Kidney (tissue), 14 donors: ENCODE results near the gene CRTC3. TPM values are rescaled to one million over a fixed set of nuclear protein-coding genes. Genes with fewer than 3 reads are reported as not detected.
"Not testable (repeated sequence)": the region's sequence is repeated elsewhere in the genome, so short reads cannot be mapped to it uniquely, and the experiment has no call there.

ENCODE experiments used
- DNase-seq, 5 donors: peaks; one replicate each; pipeline ENCODE4 v3.0.0-alpha.2; 2013 to 2020
- FAIRE-seq: peaks from 2 replicates; lab custom pipeline; 2012; peaks lifted over from hg19 to GRCh38; lab: Jason Lieb, UNC
- H3K27ac ChIP-seq, 2 donors: one replicate each; pipeline ENCODE4 v1.7.0; 2013; ENCODE audit warnings: low read depth in 2 of 2, low read length in 2 of 2, inconsistent platforms in 1 of 2
- H3K27me3 ChIP-seq: one replicate; pipeline ENCODE4 v1.7.1; 2013; ENCODE audit warnings: low read length, inconsistent platforms; ENCODE audit not compliant: control insufficient read depth, insufficient read depth
- H3K36me3 ChIP-seq, 3 donors: one replicate each; pipeline versions ENCODE4 v1.7.0 to v1.7.1; 2013; ENCODE audit warnings: low read length in 3 of 3, control low read depth in 1 of 3, inconsistent platforms in 1 of 3; ENCODE audit not compliant: insufficient read depth in 3 of 3, control insufficient read depth in 2 of 3
- H3K4me1 ChIP-seq, 3 donors: one replicate each; pipeline versions ENCODE4 v1.7.0 to v1.7.1; 2013; ENCODE audit warnings: low read length in 3 of 3, inconsistent platforms in 1 of 3, low read depth in 1 of 3; ENCODE audit not compliant: control insufficient read depth in 2 of 3, insufficient read depth in 2 of 3
- H3K4me3 ChIP-seq, 3 donors: one replicate each; pipeline versions ENCODE4 v1.7.0 to v1.8.1; 2013; ENCODE audit warnings: low read length in 3 of 3, control low read depth in 1 of 3, inconsistent platforms in 1 of 3
- H3K9ac ChIP-seq, 3 donors: one replicate each; pipeline versions ENCODE4 v1.7.0 to v1.7.1; 2013; ENCODE audit warnings: low read length in 3 of 3, control low read depth in 1 of 3, inconsistent platforms in 1 of 3
- H3K9me3 ChIP-seq, 3 donors: one replicate each; pipeline versions ENCODE4 v1.7.0 to v1.7.1; 2013; ENCODE audit warnings: low read length in 3 of 3, control low read depth in 1 of 3, inconsistent platforms in 1 of 3; ENCODE audit not compliant: control insufficient read depth in 2 of 3, insufficient read depth in 1 of 3
- CTCF ChIP-seq: IDR thresholded peaks from 3 replicates; pipeline ENCODE4 v1.5.1; 2012; ENCODE audit warnings: mild to moderate bottlenecking, moderate library complexity, borderline replicate concordance; ENCODE audit not compliant: insufficient read depth; ENCODE audit errors: extremely low read depth
- intact Hi-C: fragments of 100-400 bp; cut with DNase I; formaldehyde crosslinking; loops from one replicate; pipeline ENCODE4 v1.11.1; 2022
- polyA plus RNA-seq: library from polyadenylated mRNA; stranded (reverse); fragments of 350-450 nt; fragmentation: Illumina TruSeq; extraction: RNeasy Lipid Tissue Mini Kit (QIAGEN cat#74804); gene quantifications from one replicate; pipeline ENCODE4 v1.2.3, GENCODE V29; 2014; ENCODE audit warnings: low read depth, low replicate concordance; ENCODE audit not compliant: insufficient read depth
- total RNA-seq: library from RNA; stranded (reverse); fragmentation: NEBNext Ultra II Directional; extraction: Animal tissue kit (Norgen Biotek cat#: 25700); gene quantifications from one replicate; pipeline ENCODE4 v1.2.1, GENCODE V29; 2021
- donor health status: control.
- donor health status: control.
- donor health status: control.
- donor health status: control.
- donor health status: control.
- donor health status: DM: yes; HTN: yes; CAD: no.
- donor health status: Normal renal cell carcinoma (clear cell type).

The CRTC3 gene
- total and polyA plus RNA-seq, 2 donors from 2014 or later = 9.2 to 49.0 TPM

- Histone ChIP-seq H3K9ac (no peak overlapping the region), H3K4me1 (no peaks in the 10 kb centered on the region), H3K27me3 (no peaks in the 10 kb centered on the region), H3K9me3 (no peaks in the 10 kb centered on the region), H3K36me3 (no peaks in the 10 kb centered on the region), H3K4me3 (no peak overlapping the region), H3K27ac (no peak overlapping the region)
- DNase-seq (no peak), FAIRE-seq (no peak)
- intact Hi-C loops = no loop called here
- no peak for TF ChIP-seq CTCF
These were observed 17.4 kb upstream of the CRTC3 start for GRCh38 chr15:90512276-90512675.

- TF ChIP-seq CTCF = no peak
These were observed 16.7 kb upstream of the CRTC3 start for GRCh38 chr15:90512981-90513380.

GRCh38 chr15:90513448-90513847, 16.3 kb upstream of the CRTC3 start:
- intact Hi-C loops = no loop called here
- FAIRE-seq = no peak
- Histone ChIP-seq H3K27ac (no peak overlapping the region), H3K4me3 (no peak overlapping the region), H3K36me3 (no peaks in the 10 kb centered on the region), H3K4me1 (no peaks in the 10 kb centered on the region), H3K9ac (no peak overlapping the region), H3K9me3 (no peaks in the 10 kb centered on the region), H3K27me3 (no peaks in the 10 kb centered on the region)
- no peak for DNase-seq
- no peak for TF ChIP-seq CTCF

More at GRCh38 chr15:90512981-90513380, 16.7 kb upstream of the CRTC3 start:
- no peaks in the 10 kb centered on the region for H3K9me3 ChIP-seq
- H3K36me3 ChIP-seq = no peaks in the 10 kb centered on the region
- no peak for FAIRE-seq
- no peaks in the 10 kb centered on the region for H3K4me1 ChIP-seq
- H3K9ac ChIP-seq = no peak overlapping the region
- no peak overlapping the region for H3K4me3 ChIP-seq
- no peak overlapping the region for H3K27ac ChIP-seq
- H3K27me3 ChIP-seq = no peaks in the 10 kb centered on the region
- no peak for DNase-seq
- intact Hi-C loops = no loop called here

- H3K27ac ChIP-seq, H3K9ac ChIP-seq, H3K27me3 ChIP-seq, H3K4me1 ChIP-seq, H3K4me3 ChIP-seq, H3K36me3 ChIP-seq, H3K9me3 ChIP-seq, FAIRE-seq, intact Hi-C loops, DNase-seq: not testable (repeated sequence)
These were observed 15.8 kb upstream of the CRTC3 start for GRCh38 chr15:90513893-90514292.
